ENCODE data around the gene LARP6.

LARP6 gene

DNA sequence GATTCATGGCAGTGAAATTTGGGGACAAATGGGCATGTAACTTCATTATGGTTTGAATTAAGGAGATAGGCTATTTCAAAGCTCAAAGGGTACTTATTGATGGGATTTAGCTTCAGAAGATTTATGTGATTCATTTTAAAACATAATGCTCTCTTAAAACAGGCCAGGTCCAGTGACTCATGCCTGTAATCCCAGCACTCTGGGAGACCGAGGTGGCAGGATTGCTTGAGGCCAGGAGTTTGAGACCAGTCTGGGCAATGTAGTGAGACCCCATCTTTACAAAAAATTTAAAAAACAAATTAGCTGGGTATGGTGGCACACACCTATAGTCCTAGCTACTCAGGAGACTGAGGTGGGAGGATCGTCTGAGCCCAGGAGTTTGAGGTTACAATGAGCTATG, 26.8 kb upstream of the LARP6 start:
- H3K27ac ChIP-seq = no peak overlapping the region
- H3K9me3 ChIP-seq (ENCODE audit: severe bottlenecking) = no peaks in the 10 kb centered on the region
- TF ChIP-seq, protein P1, sequence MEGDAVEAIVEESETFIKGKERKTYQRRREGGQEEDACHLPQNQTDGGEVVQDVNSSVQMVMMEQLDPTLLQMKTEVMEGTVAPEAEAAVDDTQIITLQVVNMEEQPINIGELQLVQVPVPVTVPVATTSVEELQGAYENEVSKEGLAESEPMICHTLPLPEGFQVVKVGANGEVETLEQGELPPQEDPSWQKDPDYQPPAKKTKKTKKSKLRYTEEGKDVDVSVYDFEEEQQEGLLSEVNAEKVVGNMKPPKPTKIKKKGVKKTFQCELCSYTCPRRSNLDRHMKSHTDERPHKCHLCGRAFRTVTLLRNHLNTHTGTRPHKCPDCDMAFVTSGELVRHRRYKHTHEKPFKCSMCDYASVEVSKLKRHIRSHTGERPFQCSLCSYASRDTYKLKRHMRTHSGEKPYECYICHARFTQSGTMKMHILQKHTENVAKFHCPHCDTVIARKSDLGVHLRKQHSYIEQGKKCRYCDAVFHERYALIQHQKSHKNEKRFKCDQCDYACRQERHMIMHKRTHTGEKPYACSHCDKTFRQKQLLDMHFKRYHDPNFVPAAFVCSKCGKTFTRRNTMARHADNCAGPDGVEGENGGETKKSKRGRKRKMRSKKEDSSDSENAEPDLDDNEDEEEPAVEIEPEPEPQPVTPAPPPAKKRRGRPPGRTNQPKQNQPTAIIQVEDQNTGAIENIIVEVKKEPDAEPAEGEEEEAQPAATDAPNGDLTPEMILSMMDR (IDR thresholded peaks at IDR 0.05; ENCODE audit: low read depth, low read length) = no peak
- H3K27me3 ChIP-seq (ENCODE audit: insufficient read depth, low read depth, severe bottlenecking) = no peaks in the 10 kb centered on the region
- H3K36me3 ChIP-seq = no peaks in the 10 kb centered on the region
- no peak overlapping the region for H3K4me3 ChIP-seq (ENCODE audit: low read depth, low read length)
- DNase-seq = no peak

GRCh38 chr15:70879401-70879800, 25.4 kb upstream of the LARP6 start:
- H3K27me3 ChIP-seq (ENCODE audit: insufficient read depth, low read depth, severe bottlenecking) = no peaks in the 10 kb centered on the region
- DNase-seq = no peak
- no peaks in the 10 kb centered on the region for H3K36me3 ChIP-seq
- TF ChIP-seq, protein P1 (IDR thresholded peaks at IDR 0.05; ENCODE audit: low read depth, low read length) = no peak
- no peaks in the 10 kb centered on the region for H3K9me3 ChIP-seq (ENCODE audit: severe bottlenecking)
- H3K4me3 ChIP-seq (ENCODE audit: low read depth, low read length) = no peak overlapping the region
- H3K27ac ChIP-seq = no peak overlapping the region

DNA sequence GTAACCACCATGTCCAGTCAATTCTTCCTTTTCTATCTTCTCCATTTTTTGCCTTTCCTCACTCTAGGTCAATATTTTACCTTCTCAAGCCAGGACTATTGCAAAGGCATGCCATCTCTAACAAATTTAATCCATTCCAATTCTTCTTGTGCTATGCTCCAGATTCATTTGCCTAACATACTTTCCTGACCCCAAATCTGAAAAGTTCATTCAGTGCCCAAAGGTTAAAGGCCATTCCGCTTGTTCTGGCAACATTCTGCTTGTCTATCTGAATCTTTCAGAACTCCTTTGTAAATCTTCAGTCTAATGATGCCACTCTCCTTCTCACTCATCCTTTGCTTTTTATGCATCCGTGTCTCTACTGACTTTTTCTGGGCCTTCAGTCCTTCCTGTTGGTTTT, 22.7 kb upstream of the LARP6 start:
- Histone ChIP-seq H3K27ac (no peak overlapping the region), H3K36me3 (no peaks in the 10 kb centered on the region), H3K4me3 (ENCODE audit: low read depth, low read length) (no peak overlapping the region), H3K27me3 (ENCODE audit: insufficient read depth, low read depth, severe bottlenecking) (no peaks in the 10 kb centered on the region), H3K9me3 (ENCODE audit: severe bottlenecking) (no peaks in the 10 kb centered on the region)
- TF ChIP-seq, protein P1 (IDR thresholded peaks at IDR 0.05; ENCODE audit: low read depth, low read length) = no peak
- no peak for DNase-seq

- no peaks in the 10 kb centered on the region for H3K9me3 ChIP-seq (ENCODE audit: severe bottlenecking)
- no peaks in the 10 kb centered on the region for H3K27me3 ChIP-seq (ENCODE audit: insufficient read depth, low read depth, severe bottlenecking)
- H3K36me3 ChIP-seq = no peaks in the 10 kb centered on the region
- H3K27ac ChIP-seq = no peak overlapping the region
- no peak for DNase-seq
- TF ChIP-seq, protein P1 (IDR thresholded peaks at IDR 0.05; ENCODE audit: low read depth, low read length) = no peak
- no peak overlapping the region for H3K4me3 ChIP-seq (ENCODE audit: low read depth, low read length)
Measured at GRCh38 chr15:70876011-70876410, 22.1 kb upstream of the LARP6 start.

DNA sequence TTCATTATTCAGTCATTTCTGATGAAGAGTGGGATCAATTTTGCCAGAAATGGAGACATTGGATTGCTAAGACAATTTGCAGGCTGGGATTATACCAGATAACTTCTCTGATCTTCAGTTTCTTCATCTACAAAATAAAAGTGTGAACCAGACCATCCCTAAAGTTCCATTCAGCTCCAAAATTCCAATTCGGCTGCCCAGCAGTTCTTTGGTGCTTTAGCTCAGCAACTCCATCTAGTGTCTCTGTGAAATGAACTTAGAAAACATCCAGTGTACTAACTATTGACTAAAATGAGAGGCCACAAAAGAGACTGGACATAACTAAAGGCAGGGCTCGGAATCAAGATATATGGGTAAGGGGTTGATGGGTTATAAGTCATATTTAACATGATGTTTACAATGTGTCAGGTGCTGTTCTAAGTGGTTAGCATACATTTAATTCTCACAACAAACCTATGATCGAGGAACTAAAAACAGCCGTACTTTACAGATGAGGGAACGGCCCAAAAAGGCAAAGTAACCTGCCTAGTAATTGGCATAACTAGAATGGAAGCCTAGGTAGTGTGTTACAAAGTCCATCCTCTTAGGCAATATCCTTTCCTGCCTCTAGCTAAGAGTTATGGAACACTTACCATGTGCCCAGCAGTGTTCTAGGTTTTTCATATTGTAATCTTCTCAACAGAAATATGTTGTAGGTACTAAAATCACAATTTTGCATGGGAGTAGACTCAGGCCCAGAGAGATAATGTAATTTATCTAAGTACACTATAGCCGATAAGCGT, 21.2 kb upstream of the LARP6 start:
- H3K27me3 ChIP-seq (ENCODE audit: insufficient read depth, low read depth, severe bottlenecking) = no peaks in the 10 kb centered on the region

More for the DNA sequence above, 21.2 kb upstream of the LARP6 start:
- Histone ChIP-seq H3K27ac (no peak overlapping the region), H3K9me3 (ENCODE audit: severe bottlenecking) (no peaks in the 10 kb centered on the region), H3K36me3 (no peaks in the 10 kb centered on the region), H3K4me3 (ENCODE audit: low read depth, low read length) (no peak overlapping the region)
- no peak for DNase-seq
- TF ChIP-seq, protein P1 (IDR thresholded peaks at IDR 0.05; ENCODE audit: low read depth, low read length) = peak; percentile 22; the same call in 1 of the 2 replicates

All from WERI-Rb-1 (cell line).